ENCODE data around the gene IGLON5.
A peak's percentile ranks its signal among the peaks of the same experiment; 100 is the strongest.

Gene IGLON5

GRCh38 chr19:51318687-51319648, 7.5 kb downstream of the IGLON5 start:
- no peak for DNase-seq

GRCh38 chr19:51319649-51320279, 8.3 kb downstream of the IGLON5 start:
- DNase-seq = no peak

GRCh38 chr19:51320280-51320657, 8.8 kb downstream of the IGLON5 start:
- DNase-seq = no peak

GRCh38 chr19:51321799-51322198, 10.4 kb downstream of the IGLON5 start:
- no peak for DNase-seq

GRCh38 chr19:51323481-51324166, 12.2 kb downstream of the IGLON5 start:
- DNase-seq = no peak

GRCh38 chr19:51324167-51324481, 12.7 kb downstream of the IGLON5 start:
- no peak for DNase-seq

- no peak for DNase-seq
Measured at GRCh38 chr19:51325161-51325976, 13.9 kb downstream of the IGLON5 start.

GRCh38 chr19:51326216-51327065, 15.0 kb downstream of the IGLON5 start:
- no peak for DNase-seq

GRCh38 chr19:51327066-51328001, 15.9 kb downstream of the IGLON5 start:
- DNase-seq = peak in 3 of 5 donors; percentile 21 to 72 (median 35)

GRCh38 chr19:51329411-51329810, 18.0 kb downstream of the IGLON5 start:
- no peak for DNase-seq

- no peak for DNase-seq
Measured at GRCh38 chr19:51330366-51330765, 18.9 kb downstream of the IGLON5 start.

- DNase-seq = no peak
Measured at GRCh38 chr19:51331193-51331592, 19.7 kb downstream of the IGLON5 start.

GRCh38 chr19:51331716-51332115, 20.3 kb downstream of the IGLON5 start:
- no peak for DNase-seq

- no peak for DNase-seq
Measured at GRCh38 chr19:51333836-51334460, 22.5 kb downstream of the IGLON5 start.

GRCh38 chr19:51337141-51337860, 25.9 kb downstream of the IGLON5 start:
- no peak for DNase-seq

- DNase-seq = no peak
Measured at GRCh38 chr19:51337861-51338562, 26.6 kb downstream of the IGLON5 start.

- peak; percentile 67 to 83 (median 80) for DNase-seq
Measured at GRCh38 chr19:51338563-51339312, 27.3 kb downstream of the IGLON5 start.

- peak in 1 of 5 donors; percentile 11 for DNase-seq
Measured at GRCh38 chr19:51339313-51339686, 27.9 kb downstream of the IGLON5 start.
